ENCODE measurements around the gene SYNCRIP.
A peak's percentile ranks its signal among the peaks of the same experiment; 100 is the strongest.
"Not testable (repeated sequence)": the region's sequence is repeated elsewhere in the genome, so short reads cannot be mapped to it uniquely, and the experiment has no call there.

SYNCRIP gene

GRCh38 chr6:85642774-85643536, at the start of gene SYNCRIP:
Gene SYNCRIP, minus strand, starts transcription at chr6:85642886. Its CDS starts 1,447 bp downstream, at chr6:85641439.
- peak; percentile 99 for DNase-seq

GRCh38 chr6:85691478-85691877, 48.8 kb upstream of the SYNCRIP start:
- peak; percentile 15 for DNase-seq

- no peak for DNase-seq
These were observed 47.4 kb upstream of the SYNCRIP start for GRCh38 chr6:85690071-85690470.

- no peak for DNase-seq
These were observed 43.0 kb upstream of the SYNCRIP start for GRCh38 chr6:85685713-85686112.

GRCh38 chr6:85684809-85685171, 42.1 kb upstream of the SYNCRIP start:
- DNase-seq, result no peak

- DNase-seq, result no peak
These were observed 41.6 kb upstream of the SYNCRIP start for GRCh38 chr6:85684133-85684808.

- not testable (repeated sequence) for DNase-seq
These were observed 39.2 kb upstream of the SYNCRIP start for GRCh38 chr6:85681899-85682298.

GRCh38 chr6:85680388-85680787, 37.7 kb upstream of the SYNCRIP start:
- no peak for DNase-seq

GRCh38 chr6:85679445-85680123, 36.9 kb upstream of the SYNCRIP start:
- no peak for DNase-seq

- peak; percentile 98 for DNase-seq
These were observed 36.1 kb upstream of the SYNCRIP start for GRCh38 chr6:85678602-85679444.

GRCh38 chr6:85678026-85678601, 35.4 kb upstream of the SYNCRIP start:
- DNase-seq, result no peak

- no peak for DNase-seq
These were observed 34.7 kb upstream of the SYNCRIP start for GRCh38 chr6:85677234-85677956.

- no peak for DNase-seq
These were observed 33.5 kb upstream of the SYNCRIP start for GRCh38 chr6:85676086-85676729.

- peak; percentile 13 for DNase-seq
These were observed 32.5 kb upstream of the SYNCRIP start for GRCh38 chr6:85675030-85675819.

GRCh38 chr6:85674604-85675003, 31.9 kb upstream of the SYNCRIP start:
- no peak for DNase-seq

- DNase-seq, result no peak
These were observed 30.8 kb upstream of the SYNCRIP start for GRCh38 chr6:85673198-85674139.

GRCh38 chr6:85672623-85673022, 29.9 kb upstream of the SYNCRIP start:
- DNase-seq, result no peak

GRCh38 chr6:85672050-85672449, 29.4 kb upstream of the SYNCRIP start:
- no peak for DNase-seq

GRCh38 chr6:85670573-85670972, 27.9 kb upstream of the SYNCRIP start:
- no peak for DNase-seq
